SK-N-MC (cell line): Measurements from ENCODE around the gene CFAP299.

Experiments used
- EZH2 ChIP-seq: fragments of 200-600 bp; sonication (generic); IDR thresholded peaks from one replicate; pipeline ENCODE4 v1.6.1; 2017; ENCODE audit warnings: antibody characterized with exemption
- FOXP2 ChIP-seq: optimal IDR thresholded peaks from 2 replicates; pipeline ENCODE3; 2011; ENCODE audit warnings: mild to moderate bottlenecking, moderate library complexity; ENCODE audit not compliant: insufficient read depth; ENCODE audit errors: extremely low read length, control extremely low read depth
- POLR2AphosphoS5 ChIP-seq: IDR thresholded peaks from 2 replicates; pipeline ENCODE4 v1.6.1; 2012; ENCODE audit warnings: mild to moderate bottlenecking, low read depth, low read length, borderline replicate concordance

GRCh38 chr4:80566203-80566872 is 230.8 kb downstream of the CFAP299 start:
- TF ChIP-seq EZH2 (no peak), POLR2AphosphoS5 (no peak), FOXP2 (no peak)
